K562 (cell line): Measurements from ENCODE around the gene TMPRSS11A. TPM values are rescaled to one million over a fixed set of nuclear protein-coding genes. Genes with fewer than 3 reads are reported as not detected.

Experiments used
- ATAC-seq: fragments of 200-7000 bp; cut with Tn5 transposase; 3 replicates; pipeline ENCODE4 v1.9.1; 2020; ENCODE audit warnings: moderate library complexity
- BruUV-seq: library from RNA; stranded (reverse); fragments of 400-500 nt; replicated peaks from 2 replicates; lab custom pipeline; 2021; lab: Mats Ljungman, UMichigan
- CTCF ChIA-PET: fragments of 300-600 bp; formaldehyde crosslinking; extraction: SDS; loops from one replicate; lab custom pipeline; 2021; ENCODE audit warnings: low intra/inter-chr PET ratio; lab: Yijun Ruan, JAX
- POLR2A ChIA-PET: fragments of 300-600, 350-650 bp; sonication (Branson Sonifier 250); formaldehyde crosslinking; extraction: SDS; loops from one replicate; lab custom pipeline; 2021; ENCODE audit warnings: antibody characterized with exemption, inconsistent platforms; lab: Yijun Ruan, JAX
- DNase-seq, 4 experiments: peaks; one replicate each; pipeline versions ENCODE4 v3.0.0 to v3.0.0-alpha.2; 2011 to 2018; ENCODE audit warnings: low spot score in 3 of 4, mixed read lengths in 3 of 4; ENCODE audit errors: extremely low read depth in 1 of 4
- FAIRE-seq: peaks from 2 replicates; lab custom pipeline; 2011; peaks lifted over from hg19 to GRCh38; lab: Jason Lieb, UNC
- H2AFZ ChIP-seq: 2 replicates; pipeline ENCODE4 v1.6.0; 2011; ENCODE audit warnings: low read depth, low read length, control low read depth, inconsistent platforms
- H3K27ac ChIP-seq: fragments of 200-600 bp; 3 replicates; pipeline ENCODE4 v1.8.0; 2011; ENCODE audit warnings: low read depth, mild to moderate bottlenecking, control low read depth, inconsistent platforms, low read length, moderate library complexity, mixed read lengths; ENCODE audit errors: extremely low read depth
- H3K27me3 ChIP-seq, 2 experiments: fragments of 300-600 bp in 1 of 2; 2 replicates in 1 of 2; 3 replicates in 1 of 2; pipeline versions ENCODE4 v1.6.0 to v1.8.0; 2011; ENCODE audit warnings: inconsistent platforms in 2 of 2, low read length in 2 of 2, mild to moderate bottlenecking in 1 of 2, mixed read lengths in 1 of 2, moderate library complexity in 1 of 2; ENCODE audit not compliant: control insufficient read depth in 2 of 2, insufficient read depth in 2 of 2
- H3K36me3 ChIP-seq: fragments of 300-600 bp; 3 replicates; pipeline ENCODE4 v1.8.0; 2011; ENCODE audit warnings: mild to moderate bottlenecking, low read length, inconsistent platforms; ENCODE audit not compliant: control insufficient read depth, insufficient read depth
- H3K4me1 ChIP-seq, 2 experiments: fragments of 200-600 bp in 1 of 2; replicated peaks in 1 of 2; 2 replicates in 1 of 2; 3 replicates in 1 of 2; pipeline versions ENCODE4 v1.5.1 to v1.8.0; 2011; ENCODE audit warnings: inconsistent platforms in 2 of 2, low read length in 2 of 2, mild to moderate bottlenecking in 1 of 2, mixed read lengths in 1 of 2, moderate library complexity in 1 of 2; ENCODE audit not compliant: control insufficient read depth in 2 of 2, insufficient read depth in 2 of 2
- H3K4me2 ChIP-seq: 2 replicates; pipeline ENCODE4 v1.6.1; 2011; ENCODE audit warnings: low read length, control low read depth, inconsistent platforms, mixed read lengths; ENCODE audit not compliant: insufficient read depth
- H3K4me3 ChIP-seq: fragments of 200-600 bp; sonication (generic), shearing (Covaris generic); 2 replicates; pipeline ENCODE4 v1.5.1; 2016; ENCODE audit warnings: control low read depth, inconsistent platforms
- H3K79me2 ChIP-seq: fragments of 200-600 bp; 3 replicates; pipeline ENCODE4 v1.8.0; 2011; ENCODE audit warnings: low read length, inconsistent platforms; ENCODE audit not compliant: control insufficient read depth, insufficient read depth
- H3K9ac ChIP-seq, 2 experiments: 2 replicates each; pipeline versions ENCODE4 v1.6.0 to v1.6.1; 2011; ENCODE audit warnings: low read depth in 2 of 2, low read length in 2 of 2, control low read depth in 1 of 2, inconsistent platforms in 1 of 2, mild to moderate bottlenecking in 1 of 2, mixed read lengths in 1 of 2; ENCODE audit not compliant: insufficient read depth in 1 of 2
- H3K9me1 ChIP-seq: one replicate; pipeline ENCODE4 v1.6.0; 2011; ENCODE audit warnings: inconsistent platforms, mild to moderate bottlenecking, low read length, moderate library complexity; ENCODE audit not compliant: control insufficient read depth, insufficient read depth
- H3K9me3 ChIP-seq: replicated peaks from 2 replicates; pipeline ENCODE4 v1.5.1; 2011; ENCODE audit warnings: low read depth, low read length, inconsistent platforms; ENCODE audit not compliant: control insufficient read depth, insufficient read depth
- H4K20me1 ChIP-seq: replicated peaks from 2 replicates; pipeline ENCODE4 v1.6.1; 2011; ENCODE audit warnings: low read length, inconsistent platforms, mixed read lengths; ENCODE audit not compliant: control insufficient read depth, insufficient read depth
- ATF1 ChIP-seq, 2 experiments: fragments of 450-650 bp in 1 of 2; IDR thresholded peaks; 2 replicates each; pipeline ENCODE4 v1.6.1; 2016; ENCODE audit warnings: missing compliant biosample characterization in 1 of 2, missing genetic modification characterization in 1 of 2
- POLR3G ChIP-seq: IDR thresholded peaks from 2 replicates; pipeline ENCODE4 v1.6.1; 2011; ENCODE audit not compliant: insufficient read length, insufficient replicate concordance; ENCODE audit errors: extremely low read depth
- WGBS: fragments of 100-300 bp; shearing (Covaris generic); methylation state at CpG from one replicate; pipeline ENCODE4 v1.1.6; 2016; ENCODE audit warnings: low coverage, mixed read lengths; ENCODE audit not compliant: insufficient coverage; ENCODE audit errors: missing lambda C conversion rate; 5-methylcytosine and 5-hydroxymethylcytosine counted together
- in situ Hi-C: fragments of 300-500 bp; cut with MboI; formaldehyde crosslinking; loops from 4 replicates; pipeline ENCODE4 v1.15.0; 2018; ENCODE audit warnings: inconsistent platforms, mixed read lengths
- intact Hi-C: fragments of 100-400 bp; cut with micrococcal nuclease; formaldehyde crosslinking; loops from 2 replicates; pipeline ENCODE4 v1.14.2; 2022
- polyA plus RNA-seq, 8 experiments: library from polyadenylated mRNA; depleted of rRNA in 4 of 8; stranded (reverse) in 5 of 8; unstranded in 3 of 8; fragments of >200 nt; fragmentation: Nextera tagmentation in 2 of 8; fragmentation: Illumina TruSeq in 1 of 8; extraction: Ambion mirVana in 2 of 8; extraction: Trizol in 1 of 8; gene quantifications; 2 replicates each; pipeline versions ENCODE4 v1.2.1 to v1.2.3, GENCODE V29; 2011 to 2014; ENCODE audit warnings: inconsistent platforms in 1 of 8, missing spikeins in 1 of 8
- total RNA-seq, 7 experiments: library from RNA; depleted of rRNA in 6 of 7; stranded (reverse); fragments of >200 nt in 6 of 7; fragmentation: Illumina TruSeq in 2 of 7; extraction: Trizol in 2 of 7; gene quantifications; 2 replicates each; pipeline versions ENCODE4 v1.2.1 to v1.2.3, GENCODE V29; 2011 to 2021; ENCODE audit warnings: low replicate concordance in 1 of 7
- TF ChIP-seq, protein P1 (sequence below): sonication (generic); formaldehyde crosslinking; IDR thresholded peaks from 2 replicates; pipeline ENCODE4 v1.8.0; 2022; ENCODE audit warnings: mild to moderate bottlenecking, missing genetic modification reagents, borderline replicate concordance
- TF ChIP-seq, protein P2 (sequence below): sonication (generic); formaldehyde crosslinking; IDR thresholded peaks from 2 replicates; pipeline ENCODE4 v1.9.0; 2022; ENCODE audit warnings: mild to moderate bottlenecking, missing genetic modification reagents

Gene TMPRSS11A
- total and polyA plus RNA-seq, 9 of the 15 experiments (the other 6 are each of a cell fraction or from before 2014, with no cell fraction given) = not detected

- Histone ChIP-seq H4K20me1 (no peaks in the 10 kb centered on the region), H3K4me3 (no peak overlapping the region), H3K4me1 (no peaks in the 10 kb centered on the region), H3K9ac (no peak overlapping the region), H3K36me3 (no peaks in the 10 kb centered on the region), H3K9me1 (no peaks in the 10 kb centered on the region), H3K27me3 (no peaks in the 10 kb centered on the region), H3K27ac (no peak overlapping the region), H2AFZ (no peak overlapping the region), H3K79me2 (no peaks in the 10 kb centered on the region), H3K4me2 (no peak overlapping the region), H3K9me3 (no peaks in the 10 kb centered on the region)
- TF ChIP-seq, protein P1, sequence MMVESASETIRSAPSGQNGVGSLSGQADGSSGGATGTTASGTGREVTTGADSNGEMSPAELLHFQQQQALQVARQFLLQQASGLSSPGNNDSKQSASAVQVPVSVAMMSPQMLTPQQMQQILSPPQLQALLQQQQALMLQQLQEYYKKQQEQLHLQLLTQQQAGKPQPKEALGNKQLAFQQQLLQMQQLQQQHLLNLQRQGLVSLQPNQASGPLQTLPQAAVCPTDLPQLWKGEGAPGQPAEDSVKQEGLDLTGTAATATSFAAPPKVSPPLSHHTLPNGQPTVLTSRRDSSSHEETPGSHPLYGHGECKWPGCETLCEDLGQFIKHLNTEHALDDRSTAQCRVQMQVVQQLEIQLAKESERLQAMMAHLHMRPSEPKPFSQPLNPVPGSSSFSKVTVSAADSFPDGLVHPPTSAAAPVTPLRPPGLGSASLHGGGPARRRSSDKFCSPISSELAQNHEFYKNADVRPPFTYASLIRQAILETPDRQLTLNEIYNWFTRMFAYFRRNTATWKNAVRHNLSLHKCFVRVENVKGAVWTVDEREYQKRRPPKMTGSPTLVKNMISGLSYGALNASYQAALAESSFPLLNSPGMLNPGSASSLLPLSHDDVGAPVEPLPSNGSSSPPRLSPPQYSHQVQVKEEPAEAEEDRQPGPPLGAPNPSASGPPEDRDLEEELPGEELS (CRISPR knock-in tag) = no peak
- TF ChIP-seq, protein P2, sequence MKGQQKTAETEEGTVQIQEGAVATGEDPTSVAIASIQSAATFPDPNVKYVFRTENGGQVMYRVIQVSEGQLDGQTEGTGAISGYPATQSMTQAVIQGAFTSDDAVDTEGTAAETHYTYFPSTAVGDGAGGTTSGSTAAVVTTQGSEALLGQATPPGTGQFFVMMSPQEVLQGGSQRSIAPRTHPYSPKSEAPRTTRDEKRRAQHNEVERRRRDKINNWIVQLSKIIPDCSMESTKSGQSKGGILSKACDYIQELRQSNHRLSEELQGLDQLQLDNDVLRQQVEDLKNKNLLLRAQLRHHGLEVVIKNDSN = no peak
- TF ChIP-seq ATF1 (CRISPR knock-in tag; IDR thresholded peaks at IDR 0.05) = no peak
- no peak for TF ChIP-seq ATF1 (tag; IDR thresholded peaks at IDR 0.05)
- TF ChIP-seq POLR3G = no peak
- CTCF ChIA-PET = no interaction called here
- no TSS peak for BruUV-seq
- POLR2A ChIA-PET = no interaction called here
- 0% methylated on average over 3 of the region's 3 CpGs for WGBS
- DNase-seq = no peak
- no peak for ATAC-seq
- in situ Hi-C loops = no loop called here
- intact Hi-C loops = no loop called here
- FAIRE-seq = no peak
These were observed 36.0 kb downstream of the TMPRSS11A start for GRCh38 chr4:67927251-67927650.
